Caki2 (cell line): ENCODE measurements around the gene ABCA13. TPM values are rescaled to one million over a fixed set of nuclear protein-coding genes. Genes with fewer than 3 reads are reported as not detected.

Source experiments
- DNase-seq: peaks from one replicate; pipeline ENCODE4 v3.0.0-alpha.2; 2015; ENCODE audit warnings: low read depth
- in situ Hi-C: cut with HindIII; loops from 2 replicates; pipeline ENCODE4 v1.10.0; 2016; ENCODE audit warnings: low sequenced_read_pairs, low pct_unique_long_range_greater_than_20kb, mixed read lengths
- total RNA-seq: library from RNA; depleted of rRNA; stranded (reverse); fragments of >200 nt; shearing (Covaris generic); gene quantifications from 2 replicates; pipeline ENCODE4 v1.2.3, GENCODE V29; 2014; ENCODE audit warnings: low replicate concordance

ABCA13 gene
- total RNA-seq, 1 experiment from 2014 or later, result 6.3 TPM

GRCh38 chr7:48628793-48629349 is 457.6 kb downstream of the ABCA13 start:
- in situ Hi-C loops, result no loop called here
- no peak for DNase-seq

GRCh38 chr7:48634116-48634632 is 462.9 kb downstream of the ABCA13 start:
- in situ Hi-C loops, result no loop called here
- DNase-seq, result no peak

GRCh38 chr7:48635796-48636195 is 464.5 kb downstream of the ABCA13 start:
- in situ Hi-C loops, result no loop called here
- DNase-seq, result no peak

GRCh38 chr7:48636391-48637015 is 465.2 kb downstream of the ABCA13 start:
- in situ Hi-C loops, result no loop called here

GRCh38 chr7:48637382-48637781 is 466.1 kb downstream of the ABCA13 start:
- DNase-seq, result peak; percentile 94
- in situ Hi-C loops, result no loop called here

More at GRCh38 chr7:48636391-48637015, 465.2 kb downstream of the ABCA13 start:
- DNase-seq, result peak; percentile 23

- DNase-seq, result peak; percentile 45
- in situ Hi-C loops, result no loop called here
Measured at GRCh38 chr7:48638041-48638440, 466.8 kb downstream of the ABCA13 start.

GRCh38 chr7:48643431-48644013 is 472.3 kb downstream of the ABCA13 start:
- in situ Hi-C loops, result no loop called here
- DNase-seq, result peak; percentile 18

GRCh38 chr7:48658138-48658537 is 486.9 kb downstream of the ABCA13 start:
- in situ Hi-C loops, result no loop called here
- DNase-seq, result no peak

- in situ Hi-C loops, result no loop called here
- DNase-seq, result peak; percentile 51
Measured at GRCh38 chr7:48660306-48660870, 489.1 kb downstream of the ABCA13 start.

- in situ Hi-C loops, result no loop called here
- no peak for DNase-seq
Measured at GRCh38 chr7:48664241-48664640, 493.0 kb downstream of the ABCA13 start.

- in situ Hi-C loops, result no loop called here
- DNase-seq, result no peak
Measured at GRCh38 chr7:48665353-48666135, 494.3 kb downstream of the ABCA13 start.

- no peak for DNase-seq
Measured at GRCh38 chr7:48667407-48667806, 496.1 kb downstream of the ABCA13 start.

GRCh38 chr7:48671656-48672055 is 500.4 kb downstream of the ABCA13 start:
- in situ Hi-C loops, result no loop called here
- DNase-seq, result no peak

More at GRCh38 chr7:48667407-48667806, 496.1 kb downstream of the ABCA13 start:
- in situ Hi-C loops, result no loop called here

- DNase-seq, result peak; percentile 87
- in situ Hi-C loops, result no loop called here
Measured at GRCh38 chr7:48681006-48681405, 509.7 kb downstream of the ABCA13 start.

GRCh38 chr7:48691788-48692187 is 520.5 kb downstream of the ABCA13 start:
- no peak for DNase-seq
- in situ Hi-C loops, result no loop called here
